ENCODE results near the gene RAB10.

- TF ChIP-seq CTCF (IDR thresholded peaks at IDR 0.05; ENCODE audit: insufficient read depth, low read depth, low read length), result no peak
- peak; percentile 67 for TF ChIP-seq EZH2 (IDR thresholded peaks at IDR 0.05; ENCODE audit: insufficient read depth, low read length)
Observed at GRCh38 chr2:26172189-26172870, 138.4 kb downstream of the RAB10 start.

Data from astrocyte (in vitro differentiated cells and primary cell).